ENCODE measurements around the gene SERPINA4. TPM values are rescaled to one million over a fixed set of nuclear protein-coding genes. Genes with fewer than 3 reads are reported as not detected.

SERPINA4 gene
- total RNA-seq, 1 experiment from 2014 or later, result not detected

DNA sequence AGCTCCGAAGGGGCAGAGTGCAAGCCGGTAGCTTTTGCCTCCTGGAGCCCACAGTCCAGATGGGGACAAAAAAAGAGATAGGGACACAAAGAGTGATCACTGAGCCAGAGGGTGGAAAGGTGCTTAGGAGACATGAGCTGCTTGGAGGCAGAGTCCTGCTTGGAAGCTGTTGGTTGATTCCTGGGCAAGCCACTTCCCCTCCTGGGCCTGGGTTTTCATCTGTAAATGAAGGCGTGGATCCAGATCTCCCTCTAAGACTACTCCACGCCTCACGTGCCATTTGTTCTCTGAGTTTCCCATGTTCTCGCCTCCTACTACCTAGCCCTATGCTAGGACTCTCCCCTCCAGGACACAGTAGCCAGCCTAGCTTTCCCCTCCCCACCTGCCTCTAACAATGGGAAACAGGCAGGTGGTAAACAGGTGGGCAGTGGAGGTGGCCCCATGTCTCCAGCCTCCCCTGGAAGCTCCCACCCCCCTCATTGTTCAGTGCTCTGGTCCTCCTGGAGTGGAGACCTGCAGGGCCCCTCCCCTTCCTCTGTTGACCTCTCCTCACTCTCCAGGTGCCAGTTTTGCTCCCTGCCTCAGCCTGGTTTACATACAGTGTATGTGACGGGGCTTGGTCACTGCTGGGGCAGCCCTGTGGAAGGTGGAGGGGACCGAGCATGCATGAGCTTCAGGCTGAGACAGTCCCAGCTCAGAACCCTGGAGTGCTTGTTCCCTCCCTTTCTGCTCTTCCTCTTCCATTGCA, 54.8 kb downstream of the SERPINA4 start:
- DNase-seq (ENCODE audit: low read depth), result no peak

DNA sequence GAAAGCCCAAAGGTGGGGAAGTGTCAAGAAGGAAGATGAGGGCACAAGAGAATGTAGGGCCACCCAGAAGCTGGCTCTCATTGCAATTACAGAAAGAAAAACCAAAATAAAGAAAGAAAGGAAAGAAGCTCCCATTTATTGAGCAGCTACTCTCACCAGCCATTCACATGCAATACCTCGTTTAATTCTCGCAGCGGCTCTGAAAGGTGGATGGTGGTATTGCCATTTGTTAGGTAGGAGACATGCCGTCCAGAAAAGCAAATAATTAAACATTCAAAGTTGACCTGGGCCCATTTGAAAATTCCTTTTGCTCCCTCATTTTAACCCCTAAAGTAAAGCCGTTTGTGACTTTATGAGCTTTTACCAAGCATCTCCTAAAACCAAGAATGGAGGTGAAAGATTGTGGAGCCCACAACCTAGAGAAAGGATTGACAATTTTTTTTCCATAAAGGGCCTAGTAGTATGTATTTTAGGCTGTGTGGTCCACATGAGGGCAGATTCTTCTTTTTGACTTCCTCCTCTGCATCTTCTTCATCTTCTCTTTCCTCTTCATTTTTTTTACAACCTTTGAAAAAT, 56.2 kb downstream of the SERPINA4 start:
- DNase-seq (ENCODE audit: low read depth), result no peak

DNA sequence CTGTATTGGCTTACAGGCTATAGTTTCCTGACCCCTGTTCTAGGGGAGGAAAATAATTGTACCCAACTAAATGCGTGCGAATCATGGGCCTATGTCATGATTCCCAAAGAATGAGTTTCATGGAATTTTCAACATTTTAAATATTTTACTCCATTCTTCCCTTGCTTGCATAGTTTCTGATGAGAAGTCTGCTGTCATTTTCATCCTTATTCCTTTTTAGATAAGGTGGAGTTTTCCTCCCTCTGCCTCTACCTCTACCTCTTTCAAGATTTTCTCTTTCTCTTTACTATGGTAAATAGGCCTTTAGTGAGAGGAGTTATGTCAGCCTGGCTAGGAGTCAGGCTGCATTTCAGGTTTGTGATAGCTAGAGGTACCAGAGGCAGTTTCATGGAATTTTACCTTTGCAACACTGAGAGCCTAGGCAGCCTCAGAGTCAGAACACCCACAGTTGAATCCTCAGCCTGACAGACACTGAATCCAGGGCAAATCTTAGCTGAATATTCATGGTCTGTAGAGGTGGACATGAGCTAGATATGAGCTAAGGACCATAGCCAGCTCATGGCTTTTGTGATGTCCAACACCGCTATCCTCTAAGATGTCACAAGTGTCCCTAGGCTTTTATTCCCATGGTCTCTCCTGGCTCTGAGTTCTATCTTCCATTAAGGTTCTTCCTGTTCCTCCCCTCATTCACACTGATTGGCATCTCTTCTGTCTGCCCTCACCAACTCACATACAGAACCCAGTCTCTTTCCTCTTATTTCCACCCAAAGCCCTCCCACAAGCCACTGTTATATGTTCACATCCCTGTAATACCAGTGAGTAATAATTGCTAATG, 57.0 kb downstream of the SERPINA4 start:
- DNase-seq (ENCODE audit: low read depth), result no peak

DNA sequence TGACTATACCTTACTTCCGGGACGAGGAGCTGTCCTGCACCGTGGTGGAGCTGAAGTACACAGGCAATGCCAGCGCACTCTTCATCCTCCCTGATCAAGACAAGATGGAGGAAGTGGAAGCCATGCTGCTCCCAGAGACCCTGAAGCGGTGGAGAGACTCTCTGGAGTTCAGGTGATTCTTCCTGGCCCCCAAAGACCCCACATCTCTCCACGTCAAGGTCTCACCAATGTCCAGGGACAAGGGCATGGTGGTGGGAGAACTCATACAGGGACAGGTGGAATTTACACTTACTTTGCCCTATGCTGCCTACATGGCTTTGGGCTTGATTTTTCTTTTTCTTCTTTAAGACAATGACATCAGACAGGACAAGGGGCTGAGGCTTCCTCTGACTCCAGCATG, 58.1 kb downstream of the SERPINA4 start:
- no peak for DNase-seq (ENCODE audit: low read depth)

Other genes starting within 250 kb of the SERPINA4 start
- gene SERPINA6, start 238.1 kb upstream of the SERPINA4 start, total RNA-seq (2014; rRNA removed; shearing (Covaris generic)), result 0.91 and 4.1 TPM in 2 replicates
- not detected in 2 replicates for gene SERPINA2, start 194.7 kb upstream of the SERPINA4 start, total RNA-seq (2014; rRNA removed; shearing (Covaris generic))
- gene SERPINA1, start 172.8 kb upstream of the SERPINA4 start, total RNA-seq (2014; rRNA removed; shearing (Covaris generic)), result 26.1 and 30.8 TPM in 2 replicates
- not detected in 2 replicates for gene SERPINA11, start 108.6 kb upstream of the SERPINA4 start, total RNA-seq (2014; rRNA removed; shearing (Covaris generic))
- gene SERPINA9, start 85.2 kb upstream of the SERPINA4 start, total RNA-seq (2014; rRNA removed; shearing (Covaris generic)), result 0.11 TPM in 1 of 2 replicates, not detected in the other
- gene SERPINA12, start 52.0 kb upstream of the SERPINA4 start, total RNA-seq (2014; rRNA removed; shearing (Covaris generic)), result not detected in 2 replicates
- 0.17 and 0.33 TPM in 2 replicates for gene SERPINA5, start 20.0 kb downstream of the SERPINA4 start, total RNA-seq (2014; rRNA removed; shearing (Covaris generic))
- 1.3 TPM in 1 of 2 replicates, not detected in the other for gene SERPINA3, start 50.9 kb downstream of the SERPINA4 start, total RNA-seq (2014; rRNA removed; shearing (Covaris generic))
- gene GSC, start 208.7 kb downstream of the SERPINA4 start, total RNA-seq (2014; rRNA removed; shearing (Covaris generic)), result 6.2 and 11.0 TPM in 2 replicates

All from Daoy (cell line).